ENCODE measurements around the gene NDFIP2.

DNA sequence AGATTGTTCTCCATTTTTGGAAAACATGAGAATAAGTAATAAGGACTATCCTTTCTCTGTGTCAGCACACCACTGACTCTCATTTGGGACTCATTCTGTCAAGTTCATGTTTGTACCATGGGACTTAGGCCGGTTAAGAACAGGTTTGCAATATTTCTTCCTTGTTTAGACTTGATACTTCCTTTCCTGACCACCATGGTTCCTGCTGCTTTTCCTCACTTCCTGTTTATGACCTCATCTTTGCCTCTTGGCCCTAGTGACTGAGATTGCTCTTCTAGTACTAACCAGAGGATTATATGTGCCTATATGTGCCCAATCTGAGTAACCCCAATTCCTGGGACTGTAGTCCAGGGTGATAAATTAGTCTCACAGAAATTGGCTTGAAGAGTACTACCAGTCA is 32.5 kb upstream of the NDFIP2 start:
- TF ChIP-seq ATF3 (CRISPR knock-in tag; conservative IDR thresholded peaks at IDR 0.05) = no peak
- no peak for TF ChIP-seq CTCF (IDR thresholded peaks at IDR 0.05)
- TF ChIP-seq CREB1 (CRISPR knock-in tag; IDR thresholded peaks at IDR 0.05) = no peak
- TF ChIP-seq, protein P1, sequence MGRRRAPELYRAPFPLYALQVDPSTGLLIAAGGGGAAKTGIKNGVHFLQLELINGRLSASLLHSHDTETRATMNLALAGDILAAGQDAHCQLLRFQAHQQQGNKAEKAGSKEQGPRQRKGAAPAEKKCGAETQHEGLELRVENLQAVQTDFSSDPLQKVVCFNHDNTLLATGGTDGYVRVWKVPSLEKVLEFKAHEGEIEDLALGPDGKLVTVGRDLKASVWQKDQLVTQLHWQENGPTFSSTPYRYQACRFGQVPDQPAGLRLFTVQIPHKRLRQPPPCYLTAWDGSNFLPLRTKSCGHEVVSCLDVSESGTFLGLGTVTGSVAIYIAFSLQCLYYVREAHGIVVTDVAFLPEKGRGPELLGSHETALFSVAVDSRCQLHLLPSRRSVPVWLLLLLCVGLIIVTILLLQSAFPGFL (CRISPR knock-in tag; IDR thresholded peaks at IDR 0.05; ENCODE audit: borderline replicate concordance) = no peak
- no peak for TF ChIP-seq CREM (CRISPR knock-in tag; IDR thresholded peaks at IDR 0.05)
- no peak for TF ChIP-seq ZNF396 (CRISPR knock-in tag; IDR thresholded peaks at IDR 0.05; ENCODE audit: borderline replicate concordance)
- TF ChIP-seq, protein P2, sequence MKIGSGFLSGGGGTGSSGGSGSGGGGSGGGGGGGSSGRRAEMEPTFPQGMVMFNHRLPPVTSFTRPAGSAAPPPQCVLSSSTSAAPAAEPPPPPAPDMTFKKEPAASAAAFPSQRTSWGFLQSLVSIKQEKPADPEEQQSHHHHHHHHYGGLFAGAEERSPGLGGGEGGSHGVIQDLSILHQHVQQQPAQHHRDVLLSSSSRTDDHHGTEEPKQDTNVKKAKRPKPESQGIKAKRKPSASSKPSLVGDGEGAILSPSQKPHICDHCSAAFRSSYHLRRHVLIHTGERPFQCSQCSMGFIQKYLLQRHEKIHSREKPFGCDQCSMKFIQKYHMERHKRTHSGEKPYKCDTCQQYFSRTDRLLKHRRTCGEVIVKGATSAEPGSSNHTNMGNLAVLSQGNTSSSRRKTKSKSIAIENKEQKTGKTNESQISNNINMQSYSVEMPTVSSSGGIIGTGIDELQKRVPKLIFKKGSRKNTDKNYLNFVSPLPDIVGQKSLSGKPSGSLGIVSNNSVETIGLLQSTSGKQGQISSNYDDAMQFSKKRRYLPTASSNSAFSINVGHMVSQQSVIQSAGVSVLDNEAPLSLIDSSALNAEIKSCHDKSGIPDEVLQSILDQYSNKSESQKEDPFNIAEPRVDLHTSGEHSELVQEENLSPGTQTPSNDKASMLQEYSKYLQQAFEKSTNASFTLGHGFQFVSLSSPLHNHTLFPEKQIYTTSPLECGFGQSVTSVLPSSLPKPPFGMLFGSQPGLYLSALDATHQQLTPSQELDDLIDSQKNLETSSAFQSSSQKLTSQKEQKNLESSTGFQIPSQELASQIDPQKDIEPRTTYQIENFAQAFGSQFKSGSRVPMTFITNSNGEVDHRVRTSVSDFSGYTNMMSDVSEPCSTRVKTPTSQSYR (CRISPR knock-in tag; IDR thresholded peaks at IDR 0.05) = no peak
- TF ChIP-seq NFYB (CRISPR knock-in tag; conservative IDR thresholded peaks at IDR 0.05; ENCODE audit: low read depth) = no peak
- TF ChIP-seq GTF2I (CRISPR knock-in tag; conservative IDR thresholded peaks at IDR 0.05) = no peak
- TF ChIP-seq SOX15 (CRISPR knock-in tag; IDR thresholded peaks at IDR 0.05) = no peak
- no peak for TF ChIP-seq E2F1 (CRISPR knock-in tag; IDR thresholded peaks at IDR 0.05)

Data from WTC11 (cell line).